HepG2 (cell line): ENCODE data around the gene LRP1B. TPM values are rescaled to one million over a fixed set of nuclear protein-coding genes. Genes with fewer than 3 reads are reported as not detected.

Experiments
- ATAC-seq: fragments of 200-7000 bp; cut with Tn5 transposase; 3 replicates; pipeline ENCODE4 v1.9.1; 2020; ENCODE audit warnings: mild to moderate bottlenecking, moderate library complexity
- BruUV-seq: library from RNA; stranded (reverse); fragments of 400-500 nt; replicated peaks from 2 replicates; lab custom pipeline; 2021; lab: Mats Ljungman, UMichigan
- CTCF ChIA-PET: fragments of 300-600 bp; formaldehyde crosslinking; extraction: SDS; loops from one replicate; lab custom pipeline; 2021; ENCODE audit warnings: low total read pairs, inconsistent platforms, low intra/inter-chr PET ratio; lab: Yijun Ruan, JAX
- POLR2A ChIA-PET: fragments of 350-600 bp; sonication (Branson Sonifier 250); formaldehyde crosslinking; loops from one replicate; lab custom pipeline; 2020; ENCODE audit warnings: antibody characterized with exemption, inconsistent platforms; lab: Yijun Ruan, JAX
- DNase-seq: peaks from one replicate; pipeline ENCODE4 v3.0.0-alpha.2; 2015; ENCODE audit warnings: low spot score
- FAIRE-seq: peaks from 3 replicates; lab custom pipeline; 2011; peaks lifted over from hg19 to GRCh38; lab: Jason Lieb, UNC
- H2AFZ ChIP-seq: one replicate; pipeline ENCODE4 v1.6.1; 2011; ENCODE audit warnings: low read length, inconsistent platforms
- H3K27ac ChIP-seq: fragments of 300-600 bp; 3 replicates; pipeline ENCODE4 v1.8.0; 2011; ENCODE audit warnings: mixed run types, mild to moderate bottlenecking, mixed read lengths, low read length, inconsistent platforms; ENCODE audit not compliant: insufficient read depth; ENCODE audit errors: extremely low read length
- H3K27me3 ChIP-seq, 2 experiments: fragments of 200-600 bp in 1 of 2; 2 replicates in 1 of 2; 3 replicates in 1 of 2; pipeline versions ENCODE4 v1.6.0 to v1.8.0; 2011; ENCODE audit warnings: low read length in 2 of 2, mild to moderate bottlenecking in 2 of 2, moderate library complexity in 2 of 2, inconsistent platforms in 1 of 2; ENCODE audit not compliant: insufficient read depth in 2 of 2, control insufficient read depth in 1 of 2
- H3K36me3 ChIP-seq, 2 experiments: fragments of 200-600 bp in 1 of 2; replicated peaks in 1 of 2; 2 replicates in 1 of 2; 3 replicates in 1 of 2; pipeline versions ENCODE4 v1.5.1 to v1.8.0; 2011; ENCODE audit warnings: low read length in 2 of 2, inconsistent platforms in 1 of 2; ENCODE audit not compliant: insufficient read depth in 2 of 2, control insufficient read depth in 1 of 2
- H3K4me1 ChIP-seq: 2 replicates; pipeline ENCODE4 v1.5.1; 2012; ENCODE audit warnings: low read length, inconsistent platforms; ENCODE audit not compliant: insufficient read depth
- H3K4me2 ChIP-seq: 2 replicates; pipeline ENCODE4 v1.6.0; 2011; ENCODE audit warnings: low read depth, low read length, inconsistent platforms
- H3K4me3 ChIP-seq, 3 experiments: fragments of 200-600 bp in 1 of 3; sonication (generic), shearing (Covaris generic) in 1 of 3; replicated peaks in 1 of 3; 2 replicates each; pipeline ENCODE4 v1.5.1; 2011 to 2016; ENCODE audit warnings: low read length in 3 of 3, inconsistent platforms in 2 of 3, low read depth in 2 of 3, mild to moderate bottlenecking in 2 of 3, control low read depth in 1 of 3, mixed read lengths in 1 of 3; ENCODE audit not compliant: insufficient read depth in 1 of 3
- H3K79me2 ChIP-seq: one replicate; pipeline ENCODE4 v1.6.1; 2011; ENCODE audit warnings: low read length, inconsistent platforms; ENCODE audit not compliant: insufficient read depth
- H3K9ac ChIP-seq: 2 replicates; pipeline ENCODE4 v1.6.0; 2011; ENCODE audit warnings: mild to moderate bottlenecking, low read depth, low read length, inconsistent platforms; ENCODE audit not compliant: insufficient read depth
- H3K9me3 ChIP-seq: 2 replicates; pipeline ENCODE4 v1.5.1; 2012; ENCODE audit warnings: mild to moderate bottlenecking, low read length
- H4K20me1 ChIP-seq: 2 replicates; pipeline ENCODE4 v1.6.0; 2011; ENCODE audit warnings: inconsistent platforms, mild to moderate bottlenecking, low read length, moderate library complexity; ENCODE audit not compliant: insufficient read depth
- MAFK ChIP-seq, 2 experiments: IDR thresholded peaks in 1 of 2; conservative IDR thresholded peaks in 1 of 2; 2 replicates each; pipeline ENCODE4 v1.6.1; 2011; ENCODE audit warnings: improper control_type of control experiment in 2 of 2, low read length in 2 of 2
- SMARCE1 ChIP-seq: fragments of 450-650 bp; IDR thresholded peaks from 2 replicates; pipeline ENCODE4 v1.6.1; 2017; ENCODE audit warnings: borderline replicate concordance
- SP4 ChIP-seq: sonication (generic); formaldehyde crosslinking; IDR thresholded peaks from 2 replicates; pipeline ENCODE4 v1.8.1; 2023; ENCODE audit warnings: mild to moderate bottlenecking, missing genetic modification reagents
- ZFP82 ChIP-seq: sonication (generic); formaldehyde crosslinking; IDR thresholded peaks from 2 replicates; pipeline ENCODE4 v1.5.1; 2020; ENCODE audit warnings: mild to moderate bottlenecking, missing genetic modification reagents, borderline replicate concordance
- ZNF282 ChIP-seq: fragments of 450-650 bp; IDR thresholded peaks from 2 replicates; pipeline ENCODE4 v1.6.1; 2018; ENCODE audit not compliant: partially characterized antibody
- WGBS: methylation state at CpG from one replicate; pipeline ENCODE4 v1.1.6; 2017; ENCODE audit warnings: low lambda C conversion rate; 5-methylcytosine and 5-hydroxymethylcytosine counted together
- in situ Hi-C: cut with HindIII; loops from 2 replicates; pipeline ENCODE4 v1.10.0; 2017; ENCODE audit warnings: low pct_unique_long_range_greater_than_20kb; ENCODE audit not compliant: extremely low pct_ligation_motif_present
- intact Hi-C: fragments of 100-400 bp; cut with micrococcal nuclease; formaldehyde crosslinking; loops from one replicate; pipeline ENCODE4 v1.10.0; 2022; ENCODE audit not compliant: unreplicated experiment
- polyA plus RNA-seq, 8 experiments: library from polyadenylated mRNA; depleted of rRNA in 3 of 8; stranded (reverse) in 7 of 8; unstranded in 1 of 8; fragments of >200 nt; fragmentation: Illumina TruSeq in 4 of 8; extraction: Trizol in 4 of 8; gene quantifications; 2 replicates each; pipeline versions ENCODE4 v1.2.1 to v1.2.3, GENCODE V29; 2011 to 2016; ENCODE audit warnings: low read depth in 4 of 8, missing spikeins in 1 of 8, mixed read lengths in 1 of 8; ENCODE audit not compliant: insufficient read depth in 1 of 8
- total RNA-seq, 5 experiments: library from RNA; depleted of rRNA; stranded (reverse); fragments of >200 nt; fragmentation: Illumina TruSeq; extraction: Trizol; gene quantifications; 2 replicates each; pipeline ENCODE4 v1.2.3, GENCODE V29; 2016; ENCODE audit warnings: low read depth in 1 of 5
- TF ChIP-seq, protein P1 (sequence below): sonication (generic); formaldehyde crosslinking; IDR thresholded peaks from 2 replicates; pipeline ENCODE4; 2020; ENCODE audit warnings: missing genetic modification reagents, mild to moderate bottlenecking, borderline replicate concordance
- TF ChIP-seq, protein P2 (sequence below): sonication (generic); formaldehyde crosslinking; IDR thresholded peaks from 2 replicates; pipeline ENCODE4 v1.4.0; 2020; ENCODE audit warnings: missing genetic modification reagents

The LRP1B gene
- total and polyA plus RNA-seq, 2 of the 13 experiments (the other 11 are each of a cell fraction or from before 2014, with no cell fraction given), result 0.04 TPM; not detected in 1

DNA sequence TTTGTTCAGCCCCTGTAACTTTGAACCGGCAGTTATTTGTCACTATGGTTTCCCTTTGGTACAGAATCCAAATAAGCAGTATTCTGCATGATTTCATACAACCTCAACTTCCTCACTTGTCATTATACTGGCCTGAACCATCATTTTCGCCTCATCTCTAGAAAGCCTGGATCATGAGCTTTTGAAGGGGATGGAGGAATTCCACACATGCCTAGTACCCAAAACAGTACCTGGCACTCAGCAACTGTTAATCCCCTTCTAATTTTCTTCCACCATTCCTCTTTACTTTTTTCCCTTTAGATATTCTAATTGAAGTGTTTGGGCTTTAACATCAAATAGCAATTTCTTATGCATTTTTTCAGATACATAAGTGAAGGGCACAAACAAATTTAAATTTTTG, 1776.3 kb downstream of the LRP1B start:
- 1% methylated on average over 2 of the region's 2 CpGs for WGBS
- no peaks in the 10 kb centered on the region for H3K36me3 ChIP-seq
- no peak overlapping the region for H3K4me3 ChIP-seq
- H3K4me2 ChIP-seq, result no peak overlapping the region
- no peaks in the 10 kb centered on the region for H4K20me1 ChIP-seq
- no TSS peak for BruUV-seq
- POLR2A ChIA-PET, result no interaction called here
- CTCF ChIA-PET, result no interaction called here
- no peak overlapping the region for H3K27ac ChIP-seq
- no peak overlapping the region for H2AFZ ChIP-seq
- no peak for FAIRE-seq
- no peak for DNase-seq
- no peaks in the 10 kb centered on the region for H3K9me3 ChIP-seq
- TF ChIP-seq MAFK (conservative IDR thresholded peaks at IDR 0.05 in 1 of 2, IDR thresholded peaks at IDR 0.05 in 1 of 2; ENCODE audit: low read length in 2 of 2) (no peak), ZFP82 (CRISPR knock-in tag) (no peak), SP4 (CRISPR knock-in tag) (no peak)
- TF ChIP-seq, protein P1, sequence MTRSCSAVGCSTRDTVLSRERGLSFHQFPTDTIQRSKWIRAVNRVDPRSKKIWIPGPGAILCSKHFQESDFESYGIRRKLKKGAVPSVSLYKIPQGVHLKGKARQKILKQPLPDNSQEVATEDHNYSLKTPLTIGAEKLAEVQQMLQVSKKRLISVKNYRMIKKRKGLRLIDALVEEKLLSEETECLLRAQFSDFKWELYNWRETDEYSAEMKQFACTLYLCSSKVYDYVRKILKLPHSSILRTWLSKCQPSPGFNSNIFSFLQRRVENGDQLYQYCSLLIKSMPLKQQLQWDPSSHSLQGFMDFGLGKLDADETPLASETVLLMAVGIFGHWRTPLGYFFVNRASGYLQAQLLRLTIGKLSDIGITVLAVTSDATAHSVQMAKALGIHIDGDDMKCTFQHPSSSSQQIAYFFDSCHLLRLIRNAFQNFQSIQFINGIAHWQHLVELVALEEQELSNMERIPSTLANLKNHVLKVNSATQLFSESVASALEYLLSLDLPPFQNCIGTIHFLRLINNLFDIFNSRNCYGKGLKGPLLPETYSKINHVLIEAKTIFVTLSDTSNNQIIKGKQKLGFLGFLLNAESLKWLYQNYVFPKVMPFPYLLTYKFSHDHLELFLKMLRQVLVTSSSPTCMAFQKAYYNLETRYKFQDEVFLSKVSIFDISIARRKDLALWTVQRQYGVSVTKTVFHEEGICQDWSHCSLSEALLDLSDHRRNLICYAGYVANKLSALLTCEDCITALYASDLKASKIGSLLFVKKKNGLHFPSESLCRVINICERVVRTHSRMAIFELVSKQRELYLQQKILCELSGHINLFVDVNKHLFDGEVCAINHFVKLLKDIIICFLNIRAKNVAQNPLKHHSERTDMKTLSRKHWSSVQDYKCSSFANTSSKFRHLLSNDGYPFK (CRISPR knock-in tag), result no peak
- intact Hi-C loops (no loop called here), in situ Hi-C loops (no loop called here)
- no peaks in the 10 kb centered on the region for H3K27me3 ChIP-seq
- H3K79me2 ChIP-seq, result no peaks in the 10 kb centered on the region
- H3K9ac ChIP-seq, result no peak overlapping the region
- H3K4me1 ChIP-seq, result no peaks in the 10 kb centered on the region
- no peak for ATAC-seq

DNA sequence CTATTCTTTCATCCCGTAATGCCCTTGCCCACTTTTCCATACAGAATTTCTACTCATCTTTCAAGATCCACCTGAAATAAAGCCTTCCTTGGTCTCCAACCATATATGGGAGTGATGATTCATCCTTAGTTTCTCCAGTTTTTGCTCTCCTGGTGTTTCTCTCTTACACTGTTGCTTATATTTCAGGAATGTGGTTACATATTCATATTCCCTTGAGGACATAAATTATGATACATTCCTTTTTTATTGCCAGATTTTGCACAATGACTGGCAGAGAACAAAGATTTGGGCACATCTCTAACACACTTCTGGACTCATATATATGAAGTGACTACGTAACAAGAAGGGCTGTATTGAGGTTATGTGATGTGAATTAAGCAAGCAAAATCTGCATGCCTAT, 1777.3 kb downstream of the LRP1B start:
- POLR2A ChIA-PET, result no interaction called here
- TF ChIP-seq ZNF282, result no peak
- TF ChIP-seq, protein P2, sequence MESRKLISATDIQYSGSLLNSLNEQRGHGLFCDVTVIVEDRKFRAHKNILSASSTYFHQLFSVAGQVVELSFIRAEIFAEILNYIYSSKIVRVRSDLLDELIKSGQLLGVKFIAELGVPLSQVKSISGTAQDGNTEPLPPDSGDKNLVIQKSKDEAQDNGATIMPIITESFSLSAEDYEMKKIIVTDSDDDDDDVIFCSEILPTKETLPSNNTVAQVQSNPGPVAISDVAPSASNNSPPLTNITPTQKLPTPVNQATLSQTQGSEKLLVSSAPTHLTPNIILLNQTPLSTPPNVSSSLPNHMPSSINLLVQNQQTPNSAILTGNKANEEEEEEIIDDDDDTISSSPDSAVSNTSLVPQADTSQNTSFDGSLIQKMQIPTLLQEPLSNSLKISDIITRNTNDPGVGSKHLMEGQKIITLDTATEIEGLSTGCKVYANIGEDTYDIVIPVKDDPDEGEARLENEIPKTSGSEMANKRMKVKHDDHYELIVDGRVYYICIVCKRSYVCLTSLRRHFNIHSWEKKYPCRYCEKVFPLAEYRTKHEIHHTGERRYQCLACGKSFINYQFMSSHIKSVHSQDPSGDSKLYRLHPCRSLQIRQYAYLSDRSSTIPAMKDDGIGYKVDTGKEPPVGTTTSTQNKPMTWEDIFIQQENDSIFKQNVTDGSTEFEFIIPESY (CRISPR knock-in tag), result no peak
- no peak for TF ChIP-seq SMARCE1
- TF ChIP-seq, all 625 proteins: peak for 0
- Histone ChIP-seq H3K9ac (no peak overlapping the region), H2AFZ (no peak overlapping the region), H3K4me2 (no peak overlapping the region), H3K4me1 (no peaks in the 10 kb centered on the region), H3K9me3 (no peaks in the 10 kb centered on the region), H3K27me3 (no peaks in the 10 kb centered on the region), H3K4me3 (no peak overlapping the region), H3K36me3 (no peaks in the 10 kb centered on the region), H3K27ac (no peak overlapping the region), H4K20me1 (no peaks in the 10 kb centered on the region), H3K79me2 (no peaks in the 10 kb centered on the region)
- FAIRE-seq, result no peak
- CTCF ChIA-PET, result no interaction called here
- in situ Hi-C loops, result no loop called here
- intact Hi-C loops, result no loop called here
- WGBS, result 24% methylated on average over 2 of the region's 2 CpGs
- BruUV-seq, result no TSS peak
- DNase-seq, result no peak
- ATAC-seq, result no peak
